Ascending aorta (tissue), 2 donors: ENCODE measurements around the gene NQO2. TPM values are rescaled to one million over a fixed set of nuclear protein-coding genes. Genes with fewer than 3 reads are reported as not detected.

Experiments used
- DNase-seq, 2 donors: peaks; one replicate each; pipeline ENCODE4 v3.0.0-alpha.2; 2019; ENCODE audit warnings: low spot score in 2 of 2
- H3K27ac ChIP-seq, 2 donors: fragments of 200-600 bp; sonication (generic); one replicate each; pipeline ENCODE4 v1.5.1; 2016 to 2017; ENCODE audit warnings: mild to moderate bottlenecking in 1 of 2
- H3K27me3 ChIP-seq: fragments of 200-600 bp; sonication (generic); one replicate; pipeline ENCODE4 v1.5.1; 2017
- H3K36me3 ChIP-seq, 2 donors: fragments of 200-600 bp; sonication (generic); one replicate each; pipeline ENCODE4 v1.5.1; 2016
- H3K4me1 ChIP-seq, 2 donors: fragments of 200-600 bp; sonication (generic); one replicate each; pipeline ENCODE4 v1.5.1; 2016 to 2017; ENCODE audit warnings: mild to moderate bottlenecking in 1 of 2
- H3K4me3 ChIP-seq, 2 donors: fragments of 200-600 bp; sonication (generic); one replicate each; pipeline ENCODE4 v1.5.1; 2016 to 2017; ENCODE audit warnings: mild to moderate bottlenecking in 1 of 2
- H3K9me3 ChIP-seq, 2 donors: fragments of 200-600 bp; sonication (generic); one replicate each; pipeline ENCODE4 v1.5.1; 2016
- CTCF ChIP-seq, 3 experiments: fragments of 200-600 bp in 2 of 3; fragments of 450-650 bp in 1 of 3; sonication (generic) in 2 of 3; IDR thresholded peaks; one replicate each; pipeline ENCODE4 v1.5.1; 2016 to 2019; ENCODE audit warnings: antibody characterized with exemption in 3 of 3, mild to moderate bottlenecking in 1 of 3, moderate library complexity in 1 of 3
- intact Hi-C: fragments of 100-400 bp; cut with DNase I; formaldehyde crosslinking; loops from one replicate; pipeline ENCODE4 v1.15.1; 2023
- total RNA-seq: library from RNA; depleted of rRNA; stranded (reverse); fragments of >200 nt; gene quantifications from one replicate; pipeline ENCODE4 v1.1.0, GENCODE V29; 2016

Gene NQO2, protein sequence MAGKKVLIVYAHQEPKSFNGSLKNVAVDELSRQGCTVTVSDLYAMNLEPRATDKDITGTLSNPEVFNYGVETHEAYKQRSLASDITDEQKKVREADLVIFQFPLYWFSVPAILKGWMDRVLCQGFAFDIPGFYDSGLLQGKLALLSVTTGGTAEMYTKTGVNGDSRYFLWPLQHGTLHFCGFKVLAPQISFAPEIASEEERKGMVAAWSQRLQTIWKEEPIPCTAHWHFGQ
- 7.7 TPM for total RNA-seq

DNA sequence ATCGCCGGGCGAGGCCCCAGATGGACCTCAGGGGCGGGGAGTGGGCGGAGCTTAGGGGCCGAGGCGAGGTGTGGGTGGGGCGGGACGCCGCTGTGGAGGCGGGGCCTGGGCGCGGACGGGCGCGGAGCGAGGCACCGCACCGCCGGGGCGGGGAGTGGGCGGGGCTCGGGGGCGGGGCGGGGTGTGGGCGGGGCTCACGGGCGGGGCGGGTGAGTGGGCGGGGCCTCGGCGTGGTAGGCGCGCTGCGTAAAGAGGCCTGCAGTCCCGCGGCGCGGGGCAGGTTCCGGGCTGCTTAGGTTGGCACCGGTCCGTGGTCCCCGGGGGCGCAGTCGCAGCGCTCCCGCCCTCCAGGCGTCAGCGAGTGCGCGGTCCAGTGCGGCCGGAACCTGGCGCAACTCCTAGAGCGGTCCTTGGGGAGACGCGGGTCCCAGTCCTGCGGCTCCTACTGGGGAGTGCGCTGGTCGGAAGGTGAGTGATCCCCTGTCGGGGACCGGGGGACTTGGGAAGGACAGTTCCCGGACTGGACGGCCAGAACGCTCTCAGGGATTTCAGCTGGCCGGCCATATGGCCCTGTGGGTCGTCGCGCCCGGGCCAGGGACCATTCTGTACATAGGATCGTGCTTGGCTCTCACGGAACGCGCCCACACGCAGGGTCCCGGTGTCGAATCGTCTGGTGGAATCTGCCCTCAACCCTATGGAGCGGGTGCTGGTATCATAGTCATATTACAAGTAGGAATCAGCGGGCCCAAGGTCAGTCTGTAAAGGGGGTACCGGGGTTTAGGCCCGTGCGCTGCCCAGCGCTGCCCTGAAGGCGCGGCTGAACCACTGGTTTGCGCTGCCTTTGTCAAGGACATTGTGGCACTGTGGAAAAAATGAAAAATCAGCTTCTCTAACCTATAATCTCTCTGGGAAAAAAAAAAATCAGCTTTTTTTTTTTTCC, at the start of gene NQO2:
Gene NQO2 (plus strand): TSS at position 277 of the 940 bp plus-strand sequence. CDS start 6,659 bp downstream, outside the sequence.
- H3K4me1 ChIP-seq, result peaks cover 0 to 16% of the 10 kb centered on the region in 2 donors
- H3K27ac ChIP-seq, result peak within 1 kb of the TSS; percentile 85 to 91
- no peak for TF ChIP-seq CTCF (IDR thresholded peaks at IDR 0.05)
- H3K9me3 ChIP-seq, result no peaks in the 10 kb centered on the region
- H3K4me3 ChIP-seq, result peak within 1 kb of the TSS; percentile 69 to 74
- DNase-seq, result peak; percentile 66 to 95
- peaks cover 6 to 8% of the 10 kb centered on the region in 2 donors for H3K36me3 ChIP-seq
- intact Hi-C loops, result loop anchor here (1.0 to 10.0 kb wide), 6 partner anchors 23 to 1135 kb away; partner anchors contain the start of genes BPHL, ECI2 and PSMG4
- no peaks in the 10 kb centered on the region for H3K27me3 ChIP-seq

GRCh38 chr6:2950713-2951112, 49.0 kb upstream of the NQO2 start:
- no peak for TF ChIP-seq CTCF (IDR thresholded peaks at IDR 0.05)
- H3K36me3 ChIP-seq, result peaks cover 14 to 27% of the 10 kb centered on the region in 2 donors
- no peak overlapping the region for H3K27ac ChIP-seq

DNA sequence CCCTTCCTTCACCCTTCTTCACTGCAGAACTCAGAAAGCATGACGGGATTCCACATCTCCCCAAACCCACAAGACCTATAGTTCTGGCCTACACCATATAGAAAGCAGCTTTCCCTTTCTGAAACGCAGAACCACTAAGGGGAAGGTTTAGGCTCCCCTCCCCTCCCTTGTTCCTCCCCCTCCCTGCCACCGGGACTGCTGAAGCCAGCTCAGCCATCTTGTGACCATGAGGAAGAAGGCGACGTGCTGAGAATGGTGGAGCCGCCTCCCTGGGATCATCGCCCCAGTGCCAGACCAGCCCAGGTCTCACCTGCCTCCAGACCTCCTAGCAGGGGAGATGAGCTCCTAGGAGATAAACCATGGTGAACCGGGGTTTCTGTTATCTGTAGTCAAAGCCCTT, 48.0 kb upstream of the NQO2 start:
- H3K4me3 ChIP-seq, result no peak overlapping the region
- H3K27ac ChIP-seq, result peak overlapping the region; percentile 65 to 77
- no peaks in the 10 kb centered on the region for H3K27me3 ChIP-seq
- intact Hi-C loops, result loop anchor here (1.0 to 5.0 kb wide), 4 partner anchors 20 to 109 kb away; partner anchors contain the start of genes SERPINB1 and SERPINB6
- H3K9me3 ChIP-seq, result no peaks in the 10 kb centered on the region
- peak in 1 of 2 donors; percentile 68 for DNase-seq
- peaks cover 14 to 31% of the 10 kb centered on the region in 2 donors for H3K36me3 ChIP-seq
- TF ChIP-seq CTCF (IDR thresholded peaks at IDR 0.05), result no peak
- H3K4me1 ChIP-seq, result no peaks in the 10 kb centered on the region

More at GRCh38 chr6:2950713-2951112, 49.0 kb upstream of the NQO2 start:
- Histone ChIP-seq H3K9me3 (no peaks in the 10 kb centered on the region), H3K27me3 (no peaks in the 10 kb centered on the region), H3K4me3 (no peak overlapping the region), H3K4me1 (no peaks in the 10 kb centered on the region)
- DNase-seq, result peak in 1 of 2 donors; percentile 62
- intact Hi-C loops, result loop anchor here (5.0 kb wide), 1 partner anchor 108 kb away; the partner anchor contains the start of gene SERPINB1

- peak overlapping the region in 1 of 2 donors; percentile 48 for H3K4me3 ChIP-seq
- peaks cover 10 to 26% of the 10 kb centered on the region in 2 donors for H3K36me3 ChIP-seq
Observed at GRCh38 chr6:2952557-2953095, 47.1 kb upstream of the NQO2 start.

More at GRCh38 chr6:2952557-2953095, 47.1 kb upstream of the NQO2 start:
- Histone ChIP-seq H3K27ac (peak overlapping the region; percentile 65 to 77), H3K27me3 (no peaks in the 10 kb centered on the region), H3K4me1 (no peaks in the 10 kb centered on the region), H3K9me3 (no peaks in the 10 kb centered on the region)
- TF ChIP-seq CTCF (IDR thresholded peaks at IDR 0.05), result peak; percentile 97 to 99 (median 98)
- peak; percentile 37 to 89 for DNase-seq
- intact Hi-C loops, result loop anchor here (1.0 to 5.0 kb wide), 4 partner anchors 19 to 110 kb away; partner anchors contain the start of genes SERPINB1 and SERPINB6
